ENCODE measurements around the gene NTM.
"Not testable (repeated sequence)": the region's sequence is repeated elsewhere in the genome, so short reads cannot be mapped to it uniquely, and the experiment has no call there.

NTM gene

GRCh38 chr11:132361011-132361550, 990.7 kb downstream of the NTM start:
- no peak for DNase-seq (ENCODE audit: low spot score)

- DNase-seq (ENCODE audit: low spot score) = no peak
Observed at GRCh38 chr11:132365650-132366049, 995.2 kb downstream of the NTM start.

GRCh38 chr11:132367293-132367692, 996.9 kb downstream of the NTM start:
- DNase-seq (ENCODE audit: low spot score) = no peak

- DNase-seq (ENCODE audit: low spot score) = not testable (repeated sequence)
Observed at GRCh38 chr11:132370114-132370513, 999.7 kb downstream of the NTM start.

- DNase-seq (ENCODE audit: low spot score) = no peak
Observed at GRCh38 chr11:132373405-132374143, 1003.2 kb downstream of the NTM start.

- no peak for DNase-seq (ENCODE audit: low spot score)
Observed at GRCh38 chr11:132379540-132379939, 1009.1 kb downstream of the NTM start.

Measured in hepatic stellate cell (primary cell).